Activated naive CD8-positive, alpha-beta T cell (primary cell): Measurements from ENCODE around the gene WHRN.

Experiments used
- H3K27ac Mint-ChIP-seq: one replicate; pipeline ENCODE4 v1.8.0; 2021; ENCODE audit warnings: mixed read lengths
- H3K27me3 Mint-ChIP-seq: one replicate; pipeline ENCODE4 v1.8.0; 2021; ENCODE audit warnings: mixed read lengths
- H3K36me3 Mint-ChIP-seq: one replicate; pipeline ENCODE4 v1.8.0; 2021; ENCODE audit warnings: mixed read lengths
- H3K4me1 Mint-ChIP-seq: one replicate; pipeline ENCODE4 v1.8.0; 2021; ENCODE audit warnings: low read depth, mixed read lengths
- H3K4me3 Mint-ChIP-seq: one replicate; pipeline ENCODE4 v1.8.0; 2021; ENCODE audit warnings: mild to moderate bottlenecking, mixed read lengths
- H3K9me3 Mint-ChIP-seq: one replicate; pipeline ENCODE4 v1.8.0; 2021; ENCODE audit warnings: low read depth, mixed read lengths

WHRN gene

GRCh38 chr9:114369216-114370130 is 135.8 kb downstream of the WHRN start:
- Mint-ChIP-seq H3K4me3 (peak overlapping the region; percentile 33), H3K4me1 (peaks cover 92% of the 10 kb centered on the region), H3K9me3 (no peaks in the 10 kb centered on the region), H3K27ac (peak overlapping the region; percentile 71), H3K27me3 (no peaks in the 10 kb centered on the region), H3K36me3 (peaks cover 25% of the 10 kb centered on the region)

- H3K36me3 Mint-ChIP-seq, result peaks cover 30% of the 10 kb centered on the region
- peaks cover 93% of the 10 kb centered on the region for H3K4me1 Mint-ChIP-seq
- H3K9me3 Mint-ChIP-seq, result no peaks in the 10 kb centered on the region
- peak overlapping the region; percentile 95 for H3K27ac Mint-ChIP-seq
- peak overlapping the region; percentile 30 for H3K4me3 Mint-ChIP-seq
- H3K27me3 Mint-ChIP-seq, result no peaks in the 10 kb centered on the region
Measured at GRCh38 chr9:114367772-114368569, 137.3 kb downstream of the WHRN start.

GRCh38 chr9:114367366-114367765 is 137.9 kb downstream of the WHRN start:
- Mint-ChIP-seq H3K9me3 (no peaks in the 10 kb centered on the region), H3K36me3 (peaks cover 30% of the 10 kb centered on the region)

GRCh38 chr9:114366334-114367128 is 138.7 kb downstream of the WHRN start:
- Mint-ChIP-seq H3K27ac (peak overlapping the region; percentile 95), H3K9me3 (no peaks in the 10 kb centered on the region), H3K27me3 (no peaks in the 10 kb centered on the region), H3K4me3 (peak overlapping the region; percentile 66), H3K36me3 (peaks cover 30% of the 10 kb centered on the region), H3K4me1 (peaks cover 86% of the 10 kb centered on the region)

More at GRCh38 chr9:114367366-114367765, 137.9 kb downstream of the WHRN start:
- peak overlapping the region; percentile 95 for H3K27ac Mint-ChIP-seq
- peak overlapping the region; percentile 66 for H3K4me3 Mint-ChIP-seq
- peaks cover 94% of the 10 kb centered on the region for H3K4me1 Mint-ChIP-seq
- no peaks in the 10 kb centered on the region for H3K27me3 Mint-ChIP-seq

- peaks cover 88% of the 10 kb centered on the region for H3K4me1 Mint-ChIP-seq
- H3K27me3 Mint-ChIP-seq, result no peaks in the 10 kb centered on the region
- no peaks in the 10 kb centered on the region for H3K9me3 Mint-ChIP-seq
- peak overlapping the region; percentile 42 for H3K4me3 Mint-ChIP-seq
- peaks cover 38% of the 10 kb centered on the region for H3K36me3 Mint-ChIP-seq
- peak overlapping the region; percentile 95 for H3K27ac Mint-ChIP-seq
Measured at GRCh38 chr9:114365194-114365593, 140.1 kb downstream of the WHRN start.

- Mint-ChIP-seq H3K9me3 (no peaks in the 10 kb centered on the region), H3K36me3 (peaks cover 35% of the 10 kb centered on the region), H3K4me1 (peaks cover 88% of the 10 kb centered on the region)
Measured at GRCh38 chr9:114364134-114365041, 140.9 kb downstream of the WHRN start.

GRCh38 chr9:114363424-114363823 is 141.8 kb downstream of the WHRN start:
- Mint-ChIP-seq H3K4me3 (peak overlapping the region; percentile 59), H3K36me3 (peaks cover 36% of the 10 kb centered on the region), H3K4me1 (peaks cover 87% of the 10 kb centered on the region), H3K27ac (peak overlapping the region; percentile 95), H3K27me3 (no peaks in the 10 kb centered on the region), H3K9me3 (no peaks in the 10 kb centered on the region)

More at GRCh38 chr9:114364134-114365041, 140.9 kb downstream of the WHRN start:
- no peaks in the 10 kb centered on the region for H3K27me3 Mint-ChIP-seq
- peak overlapping the region; percentile 95 for H3K27ac Mint-ChIP-seq
- H3K4me3 Mint-ChIP-seq, result peak overlapping the region; percentile 59

GRCh38 chr9:114362394-114362793 is 142.9 kb downstream of the WHRN start:
- Mint-ChIP-seq H3K9me3 (no peaks in the 10 kb centered on the region), H3K4me1 (peaks cover 83% of the 10 kb centered on the region), H3K27me3 (no peaks in the 10 kb centered on the region), H3K36me3 (peaks cover 42% of the 10 kb centered on the region), H3K27ac (peak overlapping the region; percentile 95), H3K4me3 (no peak overlapping the region)

- Mint-ChIP-seq H3K27ac (peak overlapping the region; percentile 95), H3K36me3 (peaks cover 40% of the 10 kb centered on the region), H3K27me3 (no peaks in the 10 kb centered on the region), H3K9me3 (no peaks in the 10 kb centered on the region), H3K4me1 (peaks cover 81% of the 10 kb centered on the region), H3K4me3 (no peak overlapping the region)
Measured at GRCh38 chr9:114361542-114361941, 143.7 kb downstream of the WHRN start.

- H3K27ac Mint-ChIP-seq, result peak overlapping the region; percentile 95
- peaks cover 32% of the 10 kb centered on the region for H3K36me3 Mint-ChIP-seq
- peaks cover 70% of the 10 kb centered on the region for H3K4me1 Mint-ChIP-seq
Measured at GRCh38 chr9:114359801-114360200, 145.5 kb downstream of the WHRN start.

GRCh38 chr9:114357911-114358328 is 147.4 kb downstream of the WHRN start:
- H3K27ac Mint-ChIP-seq, result peak overlapping the region; percentile 88
- no peaks in the 10 kb centered on the region for H3K27me3 Mint-ChIP-seq
- H3K36me3 Mint-ChIP-seq, result peaks cover 19% of the 10 kb centered on the region
- no peaks in the 10 kb centered on the region for H3K9me3 Mint-ChIP-seq
- H3K4me3 Mint-ChIP-seq, result no peak overlapping the region
- peaks cover 61% of the 10 kb centered on the region for H3K4me1 Mint-ChIP-seq

More at GRCh38 chr9:114359801-114360200, 145.5 kb downstream of the WHRN start:
- Mint-ChIP-seq H3K27me3 (no peaks in the 10 kb centered on the region), H3K4me3 (no peak overlapping the region), H3K9me3 (no peaks in the 10 kb centered on the region)

GRCh38 chr9:114357360-114357759 is 147.9 kb downstream of the WHRN start:
- H3K4me3 Mint-ChIP-seq, result no peak overlapping the region
- peak overlapping the region; percentile 88 for H3K27ac Mint-ChIP-seq
- no peaks in the 10 kb centered on the region for H3K27me3 Mint-ChIP-seq
- H3K36me3 Mint-ChIP-seq, result peaks cover 18% of the 10 kb centered on the region
- no peaks in the 10 kb centered on the region for H3K9me3 Mint-ChIP-seq
- H3K4me1 Mint-ChIP-seq, result peaks cover 58% of the 10 kb centered on the region

- Mint-ChIP-seq H3K4me1 (peaks cover 63% of the 10 kb centered on the region), H3K27ac (peak overlapping the region; percentile 88), H3K27me3 (no peaks in the 10 kb centered on the region), H3K4me3 (no peak overlapping the region), H3K36me3 (peaks cover 18% of the 10 kb centered on the region), H3K9me3 (no peaks in the 10 kb centered on the region)
Measured at GRCh38 chr9:114356792-114357191, 148.5 kb downstream of the WHRN start.
